Inferior parietal cortex (tissue), 1 donor: ENCODE results near the gene WDSUB1.
A peak's percentile ranks its signal among the peaks of the same experiment; 100 is the strongest.

Source experiments
- DNase-seq: peaks from one replicate; pipeline ENCODE4 v3.0.0-alpha.2; 2016; ENCODE audit errors: extremely low spot score

WDSUB1 gene

GRCh38 chr2:159224061-159224813 is 62.3 kb downstream of the WDSUB1 start:
- DNase-seq = no peak

GRCh38 chr2:159219394-159219998 is 67.0 kb downstream of the WDSUB1 start:
- DNase-seq = no peak

GRCh38 chr2:159218389-159218788 is 68.1 kb downstream of the WDSUB1 start:
- DNase-seq = no peak

- no peak for DNase-seq
Observed at GRCh38 chr2:159217676-159218075, 68.8 kb downstream of the WDSUB1 start.

GRCh38 chr2:159215116-159215515 is 71.4 kb downstream of the WDSUB1 start:
- no peak for DNase-seq

GRCh38 chr2:159214325-159214865 is 72.1 kb downstream of the WDSUB1 start:
- no peak for DNase-seq

- DNase-seq = no peak
Observed at GRCh38 chr2:159213296-159213695, 73.2 kb downstream of the WDSUB1 start.

- no peak for DNase-seq
Observed at GRCh38 chr2:159211447-159212396, 74.8 kb downstream of the WDSUB1 start.

- DNase-seq = no peak
Observed at GRCh38 chr2:159209341-159210306, 76.9 kb downstream of the WDSUB1 start.

GRCh38 chr2:159208438-159208837 is 78.1 kb downstream of the WDSUB1 start:
- DNase-seq = no peak

GRCh38 chr2:159206736-159207380 is 79.6 kb downstream of the WDSUB1 start:
- DNase-seq = no peak

GRCh38 chr2:159204381-159205144 is 81.9 kb downstream of the WDSUB1 start:
- no peak for DNase-seq

- peak; percentile 55 for DNase-seq
Observed at GRCh38 chr2:159202568-159203071, 83.9 kb downstream of the WDSUB1 start.

- DNase-seq = no peak
Observed at GRCh38 chr2:159201360-159202063, 85.0 kb downstream of the WDSUB1 start.

- DNase-seq = no peak
Observed at GRCh38 chr2:159200498-159200897, 86.0 kb downstream of the WDSUB1 start.

GRCh38 chr2:159199761-159200465 is 86.6 kb downstream of the WDSUB1 start:
- no peak for DNase-seq

GRCh38 chr2:159199236-159199635 is 87.3 kb downstream of the WDSUB1 start:
- DNase-seq = no peak

- no peak for DNase-seq
Observed at GRCh38 chr2:159196393-159196925, 90.0 kb downstream of the WDSUB1 start.
